Stimulated activated CD8-positive, alpha-beta memory T cell treated with anti-CD3 and anti-CD28 coated beads, Interleukin-15, amount 100 ng/mL, for 1 hour (primary cell): Measurements from ENCODE around the gene LRRTM4.
"Not testable (repeated sequence)": the region's sequence is repeated elsewhere in the genome, so short reads cannot be mapped to it uniquely, and the experiment has no call there.

ENCODE experiments used
- DNase-seq: peaks from one replicate; pipeline ENCODE4 v3.0.0-alpha.2; 2020; ENCODE audit warnings: low read depth

Gene LRRTM4

GRCh38 chr2:77314721-77315120 lies 207.5 kb downstream of the LRRTM4 start:
- DNase-seq: no peak

- DNase-seq: no peak
Measured at GRCh38 chr2:77310416-77310815, 211.8 kb downstream of the LRRTM4 start.

DNA sequence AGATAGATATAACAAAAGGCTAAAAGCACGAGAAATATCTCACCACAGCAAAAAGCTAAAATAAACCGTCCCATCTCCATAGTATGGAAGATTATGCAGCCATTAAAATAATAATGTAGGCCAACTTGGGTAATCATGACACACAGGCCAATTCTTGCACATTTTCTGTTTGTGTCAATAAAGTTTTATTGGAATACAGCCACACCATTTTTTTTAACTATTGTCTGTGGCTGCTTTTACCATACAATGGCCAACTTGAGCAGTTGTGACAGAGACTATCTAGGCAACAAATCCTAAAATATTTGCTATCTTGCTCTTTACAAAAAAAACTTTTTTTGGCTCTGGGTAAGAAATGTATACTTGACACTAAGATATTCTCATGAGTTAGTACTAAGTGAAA lies 212.5 kb downstream of the LRRTM4 start:
- DNase-seq: no peak

GRCh38 chr2:77301441-77301840 lies 220.7 kb downstream of the LRRTM4 start:
- no peak for DNase-seq

DNA sequence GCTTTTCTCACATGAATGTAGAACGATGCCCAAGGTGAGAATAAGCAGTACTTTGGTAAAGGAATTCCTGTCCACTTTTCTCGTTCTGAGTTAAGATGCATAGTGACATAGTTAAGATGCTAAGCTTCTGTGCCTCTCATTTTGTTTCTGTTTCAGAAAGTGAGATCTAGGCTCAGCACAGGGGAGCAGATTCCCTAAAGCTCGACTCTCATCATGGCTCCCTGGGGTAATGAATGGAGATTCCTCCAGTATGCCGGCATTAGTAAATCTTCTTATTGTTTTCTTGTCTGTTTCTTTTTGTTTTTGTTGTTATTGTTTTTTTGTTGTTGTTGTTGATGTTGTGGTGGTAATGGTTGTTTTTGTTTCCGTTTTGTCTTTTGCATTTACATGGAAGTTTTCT lies 225.4 kb downstream of the LRRTM4 start:
- no peak for DNase-seq

GRCh38 chr2:77294474-77294873 lies 227.7 kb downstream of the LRRTM4 start:
- no peak for DNase-seq

GRCh38 chr2:77284353-77284752 lies 237.8 kb downstream of the LRRTM4 start:
- DNase-seq: no peak

DNA sequence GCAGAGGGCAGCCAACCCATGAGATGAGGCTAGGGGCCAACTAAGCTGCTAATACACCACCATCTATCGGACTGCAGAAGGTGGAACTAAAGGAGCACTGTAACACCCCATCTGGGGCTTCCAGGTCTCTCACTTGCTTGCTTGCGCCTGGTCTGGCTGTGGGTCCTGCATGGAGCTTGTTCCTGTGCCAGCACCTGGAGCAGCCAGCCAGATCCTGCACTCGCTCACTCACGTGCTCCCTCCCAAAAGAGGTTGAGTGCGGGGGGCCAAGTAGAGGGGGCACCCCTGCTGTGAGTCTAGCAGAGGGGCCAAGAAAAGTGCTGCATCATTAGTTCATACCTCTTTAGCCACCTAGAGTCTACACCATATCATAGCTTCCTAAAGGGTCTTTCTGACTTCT lies 250.9 kb downstream of the LRRTM4 start:
- no peak for DNase-seq

- no peak for DNase-seq
Measured at GRCh38 chr2:77270433-77270832, 251.7 kb downstream of the LRRTM4 start.

GRCh38 chr2:77268626-77269025 lies 253.6 kb downstream of the LRRTM4 start:
- DNase-seq: no peak

- no peak for DNase-seq
Measured at GRCh38 chr2:77232909-77233425, 289.2 kb downstream of the LRRTM4 start.

DNA sequence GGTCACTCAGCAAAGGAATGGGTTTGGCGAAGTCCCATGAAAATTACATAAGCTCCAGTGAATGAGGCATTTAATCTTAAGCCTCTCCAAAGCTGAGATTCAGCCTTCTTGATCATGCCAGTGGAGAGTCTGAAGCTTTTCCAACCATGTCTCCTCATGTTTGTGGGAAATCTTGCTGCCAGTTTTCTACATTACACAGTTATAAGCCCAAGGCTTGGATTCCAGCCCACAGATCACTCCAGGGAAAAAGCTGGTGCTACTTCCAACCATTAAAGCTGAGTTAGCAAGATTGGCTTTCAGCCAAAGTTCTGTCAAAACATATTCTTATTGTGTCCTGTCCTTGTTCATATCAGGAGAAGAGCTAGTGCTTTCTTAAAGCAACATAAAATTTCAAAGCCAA lies 293.8 kb downstream of the LRRTM4 start:
- no peak for DNase-seq

DNA sequence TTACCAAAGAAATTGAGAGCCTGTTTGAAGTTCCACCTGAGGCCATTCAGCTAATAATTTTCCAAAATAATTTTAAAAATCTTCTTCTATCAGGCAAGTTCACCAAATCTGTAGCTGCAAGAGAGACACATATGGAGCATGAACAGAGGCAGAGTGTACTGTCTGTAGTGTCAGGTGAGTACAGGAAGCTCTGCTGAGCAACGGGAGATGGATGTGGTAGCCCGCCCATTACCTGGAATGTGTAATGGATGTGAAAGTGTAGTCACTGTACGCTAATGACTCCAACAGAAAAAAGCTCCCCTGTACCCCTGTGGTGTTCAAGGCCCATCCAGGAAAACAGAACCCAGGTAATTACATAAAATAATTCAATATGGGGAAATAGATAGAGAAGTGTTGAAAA lies 311.5 kb downstream of the LRRTM4 start:
- DNase-seq: no peak

GRCh38 chr2:77207331-77207730 lies 314.8 kb downstream of the LRRTM4 start:
- DNase-seq: no peak

- DNase-seq: no peak
Measured at GRCh38 chr2:77201755-77202154, 320.4 kb downstream of the LRRTM4 start.

DNA sequence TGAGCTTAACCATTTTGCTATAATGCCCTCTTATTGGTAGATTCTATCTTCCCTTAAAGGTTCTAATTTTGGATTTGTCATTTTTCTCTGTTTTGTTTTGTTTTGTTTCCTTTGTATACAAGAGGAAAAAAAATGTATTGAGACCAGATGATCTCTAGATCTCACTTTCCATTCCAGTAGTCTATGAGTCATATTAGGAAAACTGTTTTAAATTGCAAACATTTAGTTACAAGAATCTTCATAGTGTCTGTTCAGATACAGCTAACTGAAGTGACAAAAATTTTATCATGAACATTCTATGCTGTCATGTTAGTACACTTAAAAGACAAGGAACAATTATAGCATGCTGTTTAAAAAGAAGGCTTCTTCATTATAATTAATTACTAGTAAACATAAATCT lies 322.8 kb downstream of the LRRTM4 start:
- DNase-seq: no peak

DNA sequence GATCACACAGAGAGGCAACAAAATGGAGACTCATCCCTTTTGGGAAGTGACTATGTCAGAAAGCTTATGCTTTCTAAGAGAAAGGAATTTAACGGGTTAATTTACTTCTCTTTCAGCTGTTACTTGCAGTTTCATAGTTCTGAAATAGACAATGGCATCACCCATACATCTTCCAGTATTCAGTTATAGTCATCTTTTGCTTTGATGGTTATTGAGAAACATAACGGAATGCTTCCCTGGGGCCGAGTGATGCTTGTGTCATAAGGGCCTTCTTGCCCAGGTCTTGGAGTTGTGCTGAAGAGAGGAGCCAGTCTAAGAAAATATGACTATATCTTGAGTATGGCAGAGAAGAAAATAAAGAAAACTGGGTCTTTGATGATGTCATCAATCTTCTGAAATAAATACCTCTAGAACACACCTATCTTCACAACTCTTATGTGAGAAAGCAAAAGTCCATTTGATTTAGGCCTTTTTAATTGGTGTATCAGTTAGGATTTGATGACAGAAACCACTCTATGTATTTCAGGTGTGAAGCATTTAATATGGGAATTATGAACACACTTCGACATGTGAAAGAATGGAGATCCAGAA lies 328.2 kb downstream of the LRRTM4 start:
- DNase-seq: no peak

- DNase-seq: no peak
Measured at GRCh38 chr2:77192811-77193289, 329.3 kb downstream of the LRRTM4 start.

GRCh38 chr2:77191665-77192064 lies 330.5 kb downstream of the LRRTM4 start:
- no peak for DNase-seq

DNA sequence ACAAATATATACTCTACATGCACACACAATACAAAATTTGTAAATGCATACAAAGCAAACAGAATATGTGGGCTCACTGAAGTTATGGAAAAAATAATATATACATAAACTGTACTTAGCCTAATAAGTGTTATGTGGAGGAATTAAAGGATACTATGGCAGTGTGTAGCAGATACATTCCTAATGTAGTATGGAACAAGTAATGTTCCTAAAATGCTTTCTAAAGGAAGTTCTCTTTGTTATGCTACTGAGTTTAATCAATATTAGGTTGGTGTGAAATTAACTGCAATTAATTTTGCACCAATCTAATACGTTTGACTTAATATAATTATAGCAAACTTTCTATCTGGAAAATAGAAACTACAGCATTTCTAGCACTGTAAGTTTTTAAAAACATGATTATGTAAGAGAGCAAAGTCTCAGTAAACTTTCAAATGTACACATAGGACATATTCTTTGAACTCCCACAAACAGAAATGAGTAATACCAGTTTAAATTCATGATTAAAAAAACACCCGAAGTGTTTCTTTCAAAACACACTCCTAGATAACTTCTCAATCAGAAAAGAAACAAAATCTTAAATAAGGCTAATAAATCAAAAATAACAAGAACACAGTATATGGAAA lies 331.3 kb downstream of the LRRTM4 start:
- DNase-seq: no peak

DNA sequence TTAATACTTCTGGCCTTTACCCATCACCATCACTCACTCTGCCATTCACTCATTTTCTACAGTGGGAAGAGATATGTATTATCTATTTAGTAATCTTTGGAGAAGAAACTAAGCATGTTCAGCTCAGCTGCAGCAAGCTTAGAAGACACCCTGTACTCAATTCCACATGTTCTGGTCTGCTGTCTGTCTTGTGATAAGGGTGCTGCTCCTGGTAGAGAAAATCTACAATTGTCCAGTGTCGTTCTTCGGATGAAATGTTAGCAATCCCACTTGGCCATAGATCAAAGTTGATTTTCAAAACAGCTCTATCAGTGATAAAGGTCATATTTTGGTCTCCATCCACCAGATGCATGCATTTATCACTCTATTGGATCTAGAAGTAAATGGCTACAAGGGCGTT lies 337.1 kb downstream of the LRRTM4 start:
- no peak for DNase-seq

DNA sequence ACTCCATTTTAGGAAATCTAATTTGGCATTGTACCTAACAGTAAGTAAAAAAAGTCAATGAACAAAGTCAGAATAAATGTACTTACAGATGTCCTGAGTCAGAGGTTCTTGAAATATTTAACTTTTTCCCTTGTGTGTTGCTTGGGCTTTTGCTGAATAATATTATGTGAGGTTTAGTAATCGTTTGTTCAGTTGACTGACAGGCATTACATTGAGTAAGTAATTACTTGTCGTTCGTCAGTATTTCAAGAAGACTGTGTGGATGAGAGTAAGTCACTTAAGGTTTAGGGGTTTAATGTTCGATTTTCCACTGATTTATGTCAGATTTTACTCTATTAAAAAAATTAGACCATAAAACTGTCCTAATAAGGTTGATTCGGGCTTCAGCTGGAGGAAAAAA lies 342.9 kb downstream of the LRRTM4 start:
- no peak for DNase-seq

- DNase-seq: not testable (repeated sequence)
Measured at GRCh38 chr2:77175266-77175780, 346.9 kb downstream of the LRRTM4 start.

GRCh38 chr2:77169426-77169825 lies 352.8 kb downstream of the LRRTM4 start:
- no peak for DNase-seq
